Lower leg skin (tissue), 4 donors: Measurements from ENCODE around the gene MAPK8IP3. TPM values are rescaled to one million over a fixed set of nuclear protein-coding genes. Genes with fewer than 3 reads are reported as not detected.

Experiments used
- DNase-seq, 2 donors: peaks; one replicate each; pipeline ENCODE4 v3.0.0-alpha.2; 2019; ENCODE audit warnings: low spot score in 2 of 2
- H3K4me3 ChIP-seq: fragments of 200-600 bp; sonication (generic); 2 replicates; pipeline ENCODE4 v1.5.1; 2017; ENCODE audit warnings: mild to moderate bottlenecking, low read depth; ENCODE audit not compliant: poor library complexity, severe bottlenecking
- POLR2A ChIP-seq, 2 donors: fragments of 450-650 bp; IDR thresholded peaks; one replicate each; pipeline ENCODE4 v1.6.1; 2016 to 2017; ENCODE audit warnings: antibody characterized with exemption in 2 of 2, mild to moderate bottlenecking in 1 of 2, moderate library complexity in 1 of 2
- WGBS, 2 donors: methylation state at CpG; one replicate each; pipeline ENCODE4 v1.1.5; 2018; 5-methylcytosine and 5-hydroxymethylcytosine counted together
- intact Hi-C: fragments of 100-400 bp; cut with DNase I; formaldehyde crosslinking; loops from one replicate; pipeline ENCODE4 v1.15.0; 2023; ENCODE audit warnings: low total_unique reads
- total RNA-seq, 4 donors: library from RNA; depleted of rRNA; stranded (reverse); fragments of >200 nt; gene quantifications; one replicate each; pipeline ENCODE4 v1.1.0, GENCODE V29; 2016
- TF ChIP-seq, protein P1 (sequence below), 3 donors: fragments of 450-650 bp; IDR thresholded peaks; one replicate each; pipeline ENCODE4 v1.5.1; 2016; ENCODE audit warnings: antibody characterized with exemption in 3 of 3, mild to moderate bottlenecking in 3 of 3, moderate library complexity in 2 of 3

Gene MAPK8IP3
- total RNA-seq, 4 donors from 2014 or later = 59.9 to 95.8 (median 62.9) TPM

- intact Hi-C loops = loop anchor here (10.0 kb wide), 1 partner anchor 283 kb away; no protein-coding TSS in a partner anchor
- TF ChIP-seq, protein P1, sequence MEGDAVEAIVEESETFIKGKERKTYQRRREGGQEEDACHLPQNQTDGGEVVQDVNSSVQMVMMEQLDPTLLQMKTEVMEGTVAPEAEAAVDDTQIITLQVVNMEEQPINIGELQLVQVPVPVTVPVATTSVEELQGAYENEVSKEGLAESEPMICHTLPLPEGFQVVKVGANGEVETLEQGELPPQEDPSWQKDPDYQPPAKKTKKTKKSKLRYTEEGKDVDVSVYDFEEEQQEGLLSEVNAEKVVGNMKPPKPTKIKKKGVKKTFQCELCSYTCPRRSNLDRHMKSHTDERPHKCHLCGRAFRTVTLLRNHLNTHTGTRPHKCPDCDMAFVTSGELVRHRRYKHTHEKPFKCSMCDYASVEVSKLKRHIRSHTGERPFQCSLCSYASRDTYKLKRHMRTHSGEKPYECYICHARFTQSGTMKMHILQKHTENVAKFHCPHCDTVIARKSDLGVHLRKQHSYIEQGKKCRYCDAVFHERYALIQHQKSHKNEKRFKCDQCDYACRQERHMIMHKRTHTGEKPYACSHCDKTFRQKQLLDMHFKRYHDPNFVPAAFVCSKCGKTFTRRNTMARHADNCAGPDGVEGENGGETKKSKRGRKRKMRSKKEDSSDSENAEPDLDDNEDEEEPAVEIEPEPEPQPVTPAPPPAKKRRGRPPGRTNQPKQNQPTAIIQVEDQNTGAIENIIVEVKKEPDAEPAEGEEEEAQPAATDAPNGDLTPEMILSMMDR (IDR thresholded peaks at IDR 0.05) = no peak
- DNase-seq = no peak
- WGBS, 2 donors = 91 to 94% methylated on average over 10 to 11 of the region's 11 CpGs
- H3K4me3 ChIP-seq = no peak overlapping the region
Measured at GRCh38 chr16:1747934-1748333, 41.9 kb downstream of the MAPK8IP3 start.

- no peak for DNase-seq
- TF ChIP-seq, protein P1 (IDR thresholded peaks at IDR 0.05) = no peak
- no peak for TF ChIP-seq POLR2A (IDR thresholded peaks at IDR 0.05)
- WGBS, 2 donors = 93 to 98% methylated on average over 26 to 28 of the region's 29 CpGs
Measured at GRCh38 chr16:1749152-1750117, 43.4 kb downstream of the MAPK8IP3 start.

GRCh38 chr16:1751946-1752345 is 46.0 kb downstream of the MAPK8IP3 start:
- 95 to 98% methylated on average over 16 of the region's 16 CpGs for WGBS, 2 donors
- no peak for DNase-seq
- no peak overlapping the region for H3K4me3 ChIP-seq
- TF ChIP-seq, protein P1 (IDR thresholded peaks at IDR 0.05) = no peak
- no peak for TF ChIP-seq POLR2A (IDR thresholded peaks at IDR 0.05)
- intact Hi-C loops = no loop called here

More at GRCh38 chr16:1749152-1750117, 43.4 kb downstream of the MAPK8IP3 start:
- intact Hi-C loops = loop anchor here (10.0 kb wide), 1 partner anchor 285 kb away; no protein-coding TSS in a partner anchor
- H3K4me3 ChIP-seq = no peak overlapping the region

GRCh38 chr16:1752853-1753252 is 46.9 kb downstream of the MAPK8IP3 start:
- WGBS, 2 donors = 91 to 95% methylated on average over 14 of the region's 14 CpGs
- intact Hi-C loops = no loop called here
- DNase-seq = no peak
- H3K4me3 ChIP-seq = no peak overlapping the region
- TF ChIP-seq, protein P1 (IDR thresholded peaks at IDR 0.05) = no peak
- TF ChIP-seq POLR2A (IDR thresholded peaks at IDR 0.05) = no peak

GRCh38 chr16:1754204-1754603 is 48.2 kb downstream of the MAPK8IP3 start:
- intact Hi-C loops = no loop called here
- H3K4me3 ChIP-seq = no peak overlapping the region
- no peak for DNase-seq
- TF ChIP-seq POLR2A (IDR thresholded peaks at IDR 0.05) = no peak
- TF ChIP-seq, protein P1 (IDR thresholded peaks at IDR 0.05) = no peak
- WGBS, 2 donors = 81 to 91% methylated on average over 12 of the region's 12 CpGs
